GM23338 (cell line): ENCODE data around the gene UGT2B15. TPM values are rescaled to one million over a fixed set of nuclear protein-coding genes. Genes with fewer than 3 reads are reported as not detected.

Source experiments
- ATAC-seq: fragments of 200-7000 bp; cut with Tn5 transposase; 3 replicates; pipeline ENCODE4 v1.9.1; 2020
- DNase-seq: peaks from one replicate; pipeline ENCODE4 v3.0.0-alpha.2; 2015; ENCODE audit warnings: low spot score
- H2AFZ ChIP-seq: fragments of 200-600 bp; sonication (generic); 2 replicates; pipeline ENCODE4 v1.8.0; 2016; ENCODE audit warnings: antibody characterized with exemption, mild to moderate bottlenecking, moderate library complexity
- H3F3A ChIP-seq: fragments of 200-600 bp; sonication (generic); replicated peaks from 2 replicates; pipeline ENCODE4 v1.8.0; 2017; ENCODE audit warnings: antibody characterized with exemption, mixed run types, low read depth
- H3K27ac ChIP-seq: fragments of 200-600 bp; sonication (generic); 2 replicates; pipeline ENCODE4 v1.6.1; 2016; ENCODE audit warnings: low read depth
- H3K27me3 ChIP-seq: fragments of 200-600 bp; sonication (generic); 2 replicates; pipeline ENCODE4 v1.8.0; 2016; ENCODE audit warnings: mild to moderate bottlenecking, mixed run types, moderate library complexity; ENCODE audit not compliant: insufficient read depth
- H3K36me3 ChIP-seq: fragments of 200-600 bp; sonication (generic); 2 replicates; pipeline ENCODE4 v1.8.0; 2016; ENCODE audit warnings: mild to moderate bottlenecking; ENCODE audit not compliant: insufficient read depth
- H3K4me1 ChIP-seq: fragments of 200-600 bp; sonication (generic); 2 replicates; pipeline ENCODE4 v1.8.0; 2016; ENCODE audit warnings: mild to moderate bottlenecking, moderate library complexity; ENCODE audit not compliant: insufficient read depth
- H3K4me2 ChIP-seq: fragments of 200-600 bp; sonication (generic); 2 replicates; pipeline ENCODE4 v1.7.1; 2017; ENCODE audit warnings: mixed run types
- H3K4me3 ChIP-seq: fragments of 200-600 bp; sonication (generic); 2 replicates; pipeline ENCODE4 v1.6.1; 2016; ENCODE audit warnings: mixed run types
- H3K79me2 ChIP-seq: fragments of 200-600 bp; sonication (generic); replicated peaks from 2 replicates; pipeline ENCODE4 v1.8.0; 2017; ENCODE audit warnings: mild to moderate bottlenecking; ENCODE audit not compliant: insufficient read depth
- H3K9me2 ChIP-seq: fragments of 200-600 bp; sonication (generic); 2 replicates; pipeline ENCODE4 v1.8.0; 2017; ENCODE audit not compliant: insufficient read depth
- H4K20me1 ChIP-seq: fragments of 200-600 bp; sonication (generic); replicated peaks from 2 replicates; pipeline ENCODE4 v1.8.0; 2017; ENCODE audit warnings: mild to moderate bottlenecking; ENCODE audit not compliant: insufficient read depth
- H3K27ac Mint-ChIP-seq: 2 replicates; pipeline ENCODE4 v1.8.0; 2020; ENCODE audit warnings: inconsistent platforms, mild to moderate bottlenecking, moderate library complexity, mixed read lengths
- H3K27me3 Mint-ChIP-seq: 3 replicates; pipeline ENCODE4 v1.8.0; 2022; ENCODE audit warnings: low read depth, mild to moderate bottlenecking, moderate library complexity, mixed read lengths, inconsistent platforms; ENCODE audit not compliant: insufficient read depth, poor library complexity
- H3K36me3 Mint-ChIP-seq: 3 replicates; pipeline ENCODE4 v1.8.0; 2021; ENCODE audit warnings: low read depth, mild to moderate bottlenecking, inconsistent platforms, moderate library complexity, mixed read lengths
- H3K4me1 Mint-ChIP-seq: 3 replicates; pipeline ENCODE4 v1.8.0; 2020; ENCODE audit warnings: mild to moderate bottlenecking, inconsistent platforms, mixed read lengths
- H3K4me3 Mint-ChIP-seq: 3 replicates; pipeline ENCODE4 v1.8.0; 2021; ENCODE audit warnings: moderate library complexity, mild to moderate bottlenecking, inconsistent platforms, mixed read lengths
- H3K9me3 Mint-ChIP-seq: 3 replicates; pipeline ENCODE4 v1.8.0; 2020; ENCODE audit warnings: moderate library complexity, mild to moderate bottlenecking, inconsistent platforms, mixed read lengths
- CREB1 ChIP-seq: fragments of 250-450 bp; sonication (Bioruptor Pico); IDR thresholded peaks from 2 replicates; pipeline ENCODE4 v1.5.0; 2020; ENCODE audit warnings: low read depth, mild to moderate bottlenecking, moderate library complexity
- EZH2 ChIP-seq: fragments of 200-600 bp; sonication (generic); IDR thresholded peaks from one replicate; pipeline ENCODE4 v1.8.0; 2017; ENCODE audit warnings: antibody characterized with exemption, mild to moderate bottlenecking, low read depth; ENCODE audit not compliant: unreplicated experiment
- EZH2phosphoT487 ChIP-seq: fragments of 200-600 bp; sonication (generic); IDR thresholded peaks from one replicate; pipeline ENCODE4 v1.8.1; 2018; ENCODE audit warnings: antibody characterized with exemption; ENCODE audit not compliant: unreplicated experiment
- JUNB ChIP-seq: IDR thresholded peaks from one replicate; pipeline ENCODE4 v1.6.1; 2016; ENCODE audit warnings: antibody characterized with exemption; ENCODE audit not compliant: unreplicated experiment
- NANOG ChIP-seq: IDR thresholded peaks from 2 replicates; pipeline ENCODE4 v1.6.1; 2016; ENCODE audit warnings: antibody characterized with exemption, borderline replicate concordance
- POLR2AphosphoS5 ChIP-seq: IDR thresholded peaks from 2 replicates; pipeline ENCODE4 v1.6.1; 2016; ENCODE audit warnings: antibody characterized with exemption, low read depth
- STAT1 ChIP-seq: IDR thresholded peaks from one replicate; pipeline ENCODE4 v1.6.1; 2016; ENCODE audit warnings: antibody characterized with exemption; ENCODE audit not compliant: unreplicated experiment
- ZNF114 ChIP-seq: fragments of 250-450 bp; sonication (Bioruptor Pico); IDR thresholded peaks from 2 replicates; pipeline ENCODE4 v1.5.0; 2020; ENCODE audit warnings: mild to moderate bottlenecking, moderate library complexity
- ZNF331 ChIP-seq: fragments of 250-450 bp; sonication (Bioruptor Pico); IDR thresholded peaks from 2 replicates; pipeline ENCODE4 v1.5.0; 2020; ENCODE audit warnings: low read depth, mild to moderate bottlenecking, moderate library complexity
- polyA plus RNA-seq: library from polyadenylated mRNA; unstranded; fragments of >200 nt; fragmentation: Nextera tagmentation; extraction: Ambion mirVana; gene quantifications from 2 replicates; pipeline ENCODE4 v1.2.1, GENCODE V29; 2016
- total RNA-seq: library from RNA; depleted of rRNA; stranded (reverse); fragments of >200 nt; shearing (Covaris generic); gene quantifications from 2 replicates; pipeline ENCODE4 v1.2.3, GENCODE V29; 2014
- TF ChIP-seq, protein P1 (sequence below): fragments of 250-450 bp; sonication (Bioruptor Pico); IDR thresholded peaks from 2 replicates; pipeline ENCODE4 v1.5.0; 2020; ENCODE audit warnings: mild to moderate bottlenecking, moderate library complexity
- TF ChIP-seq, protein P2 (sequence below): IDR thresholded peaks from 2 replicates; pipeline ENCODE4 v1.6.1; 2016; ENCODE audit warnings: antibody characterized with exemption
- TF ChIP-seq, protein P3 (sequence below): IDR thresholded peaks from one replicate; pipeline ENCODE4 v1.6.1; 2018; ENCODE audit warnings: antibody characterized with exemption; ENCODE audit not compliant: unreplicated experiment
- TF ChIP-seq, protein P4 (sequence below), 2 experiments: fragments of 200-600 bp in 1 of 2; sonication (generic) in 1 of 2; conservative IDR thresholded peaks; 2 replicates each; pipeline versions ENCODE4 v1.5.1 to v1.6.1; 2016 to 2017; ENCODE audit warnings: antibody characterized with exemption in 2 of 2, low read depth in 2 of 2, mild to moderate bottlenecking in 2 of 2, moderate library complexity in 1 of 2

The UGT2B15 gene
- total and polyA plus RNA-seq, 2 experiments from 2014 or later, result not detected

DNA sequence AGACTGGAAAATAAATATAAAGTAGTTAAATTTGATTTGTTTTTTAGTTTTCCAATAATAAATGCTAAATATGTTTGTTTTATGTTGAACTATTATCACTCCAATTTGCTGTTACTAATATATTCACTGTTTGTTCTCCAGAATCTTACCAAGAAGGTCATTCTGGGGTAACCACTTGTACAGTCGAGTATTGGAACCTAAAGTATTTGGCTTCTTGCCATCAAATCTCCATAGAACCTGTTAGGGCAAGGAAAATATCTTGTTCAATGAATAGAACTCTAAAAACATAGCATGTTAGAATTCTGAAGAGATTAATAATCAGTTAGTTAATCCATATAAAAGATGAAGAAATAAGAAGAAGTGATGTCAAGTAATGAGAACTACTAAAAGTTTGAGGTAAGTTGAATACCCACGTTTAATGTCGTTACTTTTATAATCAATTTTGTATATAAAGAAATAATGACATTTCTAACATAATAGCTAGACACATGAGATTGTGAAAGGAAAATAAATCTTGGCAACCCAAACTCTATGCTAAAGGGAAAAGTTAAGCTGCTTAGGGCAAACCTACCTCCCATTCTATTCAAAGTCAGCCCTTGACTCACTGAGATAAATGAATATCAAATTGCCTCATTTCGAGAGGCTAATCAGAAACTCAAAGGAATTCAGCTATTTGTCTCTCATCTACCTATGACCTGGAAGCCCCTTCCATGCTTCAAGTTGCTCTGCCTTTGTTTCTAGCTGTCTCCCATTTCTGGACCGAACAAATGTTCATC, 15.3 kb downstream of the UGT2B15 start:
- Histone ChIP-seq H3K4me2 (no peak overlapping the region), H3F3A (no peaks in the 10 kb centered on the region), H3K4me1 (peaks cover 29% of the 10 kb centered on the region), H3K27ac (no peak overlapping the region), H3K9me2 (no peaks in the 10 kb centered on the region; the same call in 1 of the 2 replicates), H3K79me2 (no peaks in the 10 kb centered on the region), H3K4me3 (no peak overlapping the region), H2AFZ (no peak overlapping the region), H4K20me1 (no peaks in the 10 kb centered on the region), H3K27me3 (no peaks in the 10 kb centered on the region), H3K36me3 (no peaks in the 10 kb centered on the region)
- H3K36me3 Mint-ChIP-seq, result peaks cover 9% of the 10 kb centered on the region; the same call in 2 of the 3 replicates
- no peak for TF ChIP-seq ZNF114 (CRISPR knock-in tag)
- TF ChIP-seq, protein P1, sequence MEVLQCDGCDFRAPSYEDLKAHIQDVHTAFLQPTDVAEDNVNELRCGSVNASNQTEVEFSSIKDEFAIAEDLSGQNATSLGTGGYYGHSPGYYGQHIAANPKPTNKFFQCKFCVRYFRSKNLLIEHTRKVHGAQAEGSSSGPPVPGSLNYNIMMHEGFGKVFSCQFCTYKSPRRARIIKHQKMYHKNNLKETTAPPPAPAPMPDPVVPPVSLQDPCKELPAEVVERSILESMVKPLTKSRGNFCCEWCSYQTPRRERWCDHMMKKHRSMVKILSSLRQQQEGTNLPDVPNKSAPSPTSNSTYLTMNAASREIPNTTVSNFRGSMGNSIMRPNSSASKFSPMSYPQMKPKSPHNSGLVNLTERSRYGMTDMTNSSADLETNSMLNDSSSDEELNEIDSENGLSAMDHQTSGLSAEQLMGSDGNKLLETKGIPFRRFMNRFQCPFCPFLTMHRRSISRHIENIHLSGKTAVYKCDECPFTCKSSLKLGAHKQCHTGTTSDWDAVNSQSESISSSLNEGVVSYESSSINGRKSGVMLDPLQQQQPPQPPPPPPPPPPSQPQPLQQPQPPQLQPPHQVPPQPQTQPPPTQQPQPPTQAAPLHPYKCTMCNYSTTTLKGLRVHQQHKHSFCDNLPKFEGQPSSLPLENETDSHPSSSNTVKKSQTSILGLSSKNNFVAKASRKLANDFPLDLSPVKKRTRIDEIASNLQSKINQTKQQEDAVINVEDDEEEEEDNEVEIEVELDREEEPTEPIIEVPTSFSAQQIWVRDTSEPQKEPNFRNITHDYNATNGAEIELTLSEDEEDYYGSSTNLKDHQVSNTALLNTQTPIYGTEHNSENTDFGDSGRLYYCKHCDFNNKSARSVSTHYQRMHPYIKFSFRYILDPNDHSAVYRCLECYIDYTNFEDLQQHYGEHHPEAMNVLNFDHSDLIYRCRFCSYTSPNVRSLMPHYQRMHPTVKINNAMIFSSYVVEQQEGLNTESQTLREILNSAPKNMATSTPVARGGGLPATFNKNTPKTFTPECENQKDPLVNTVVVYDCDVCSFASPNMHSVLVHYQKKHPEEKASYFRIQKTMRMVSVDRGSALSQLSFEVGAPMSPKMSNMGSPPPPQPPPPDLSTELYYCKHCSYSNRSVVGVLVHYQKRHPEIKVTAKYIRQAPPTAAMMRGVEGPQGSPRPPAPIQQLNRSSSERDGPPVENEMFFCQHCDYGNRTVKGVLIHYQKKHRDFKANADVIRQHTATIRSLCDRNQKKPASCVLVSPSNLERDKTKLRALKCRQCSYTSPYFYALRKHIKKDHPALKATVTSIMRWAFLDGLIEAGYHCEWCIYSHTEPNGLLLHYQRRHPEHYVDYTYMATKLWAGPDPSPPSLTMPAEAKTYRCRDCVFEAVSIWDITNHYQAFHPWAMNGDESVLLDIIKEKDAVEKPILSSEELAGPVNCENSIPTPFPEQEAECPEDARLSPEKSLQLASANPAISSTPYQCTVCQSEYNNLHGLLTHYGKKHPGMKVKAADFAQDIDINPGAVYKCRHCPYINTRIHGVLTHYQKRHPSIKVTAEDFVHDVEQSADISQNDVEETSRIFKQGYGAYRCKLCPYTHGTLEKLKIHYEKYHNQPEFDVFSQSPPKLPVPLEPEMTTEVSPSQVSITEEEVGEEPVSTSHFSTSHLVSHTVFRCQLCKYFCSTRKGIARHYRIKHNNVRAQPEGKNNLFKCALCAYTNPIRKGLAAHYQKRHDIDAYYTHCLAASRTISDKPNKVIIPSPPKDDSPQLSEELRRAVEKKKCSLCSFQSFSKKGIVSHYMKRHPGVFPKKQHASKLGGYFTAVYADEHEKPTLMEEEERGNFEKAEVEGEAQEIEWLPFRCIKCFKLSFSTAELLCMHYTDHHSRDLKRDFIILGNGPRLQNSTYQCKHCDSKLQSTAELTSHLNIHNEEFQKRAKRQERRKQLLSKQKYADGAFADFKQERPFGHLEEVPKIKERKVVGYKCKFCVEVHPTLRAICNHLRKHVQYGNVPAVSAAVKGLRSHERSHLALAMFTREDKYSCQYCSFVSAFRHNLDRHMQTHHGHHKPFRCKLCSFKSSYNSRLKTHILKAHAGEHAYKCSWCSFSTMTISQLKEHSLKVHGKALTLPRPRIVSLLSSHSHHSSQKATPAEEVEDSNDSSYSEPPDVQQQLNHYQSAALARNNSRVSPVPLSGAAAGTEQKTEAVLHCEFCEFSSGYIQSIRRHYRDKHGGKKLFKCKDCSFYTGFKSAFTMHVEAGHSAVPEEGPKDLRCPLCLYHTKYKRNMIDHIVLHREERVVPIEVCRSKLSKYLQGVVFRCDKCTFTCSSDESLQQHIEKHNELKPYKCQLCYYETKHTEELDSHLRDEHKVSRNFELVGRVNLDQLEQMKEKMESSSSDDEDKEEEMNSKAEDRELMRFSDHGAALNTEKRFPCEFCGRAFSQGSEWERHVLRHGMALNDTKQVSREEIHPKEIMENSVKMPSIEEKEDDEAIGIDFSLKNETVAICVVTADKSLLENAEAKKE, result no peak
- TF ChIP-seq, protein P2, sequence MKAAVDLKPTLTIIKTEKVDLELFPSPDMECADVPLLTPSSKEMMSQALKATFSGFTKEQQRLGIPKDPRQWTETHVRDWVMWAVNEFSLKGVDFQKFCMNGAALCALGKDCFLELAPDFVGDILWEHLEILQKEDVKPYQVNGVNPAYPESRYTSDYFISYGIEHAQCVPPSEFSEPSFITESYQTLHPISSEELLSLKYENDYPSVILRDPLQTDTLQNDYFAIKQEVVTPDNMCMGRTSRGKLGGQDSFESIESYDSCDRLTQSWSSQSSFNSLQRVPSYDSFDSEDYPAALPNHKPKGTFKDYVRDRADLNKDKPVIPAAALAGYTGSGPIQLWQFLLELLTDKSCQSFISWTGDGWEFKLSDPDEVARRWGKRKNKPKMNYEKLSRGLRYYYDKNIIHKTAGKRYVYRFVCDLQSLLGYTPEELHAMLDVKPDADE, result no peak
- no peak for TF ChIP-seq POLR2AphosphoS5
- TF ChIP-seq, protein P3, sequence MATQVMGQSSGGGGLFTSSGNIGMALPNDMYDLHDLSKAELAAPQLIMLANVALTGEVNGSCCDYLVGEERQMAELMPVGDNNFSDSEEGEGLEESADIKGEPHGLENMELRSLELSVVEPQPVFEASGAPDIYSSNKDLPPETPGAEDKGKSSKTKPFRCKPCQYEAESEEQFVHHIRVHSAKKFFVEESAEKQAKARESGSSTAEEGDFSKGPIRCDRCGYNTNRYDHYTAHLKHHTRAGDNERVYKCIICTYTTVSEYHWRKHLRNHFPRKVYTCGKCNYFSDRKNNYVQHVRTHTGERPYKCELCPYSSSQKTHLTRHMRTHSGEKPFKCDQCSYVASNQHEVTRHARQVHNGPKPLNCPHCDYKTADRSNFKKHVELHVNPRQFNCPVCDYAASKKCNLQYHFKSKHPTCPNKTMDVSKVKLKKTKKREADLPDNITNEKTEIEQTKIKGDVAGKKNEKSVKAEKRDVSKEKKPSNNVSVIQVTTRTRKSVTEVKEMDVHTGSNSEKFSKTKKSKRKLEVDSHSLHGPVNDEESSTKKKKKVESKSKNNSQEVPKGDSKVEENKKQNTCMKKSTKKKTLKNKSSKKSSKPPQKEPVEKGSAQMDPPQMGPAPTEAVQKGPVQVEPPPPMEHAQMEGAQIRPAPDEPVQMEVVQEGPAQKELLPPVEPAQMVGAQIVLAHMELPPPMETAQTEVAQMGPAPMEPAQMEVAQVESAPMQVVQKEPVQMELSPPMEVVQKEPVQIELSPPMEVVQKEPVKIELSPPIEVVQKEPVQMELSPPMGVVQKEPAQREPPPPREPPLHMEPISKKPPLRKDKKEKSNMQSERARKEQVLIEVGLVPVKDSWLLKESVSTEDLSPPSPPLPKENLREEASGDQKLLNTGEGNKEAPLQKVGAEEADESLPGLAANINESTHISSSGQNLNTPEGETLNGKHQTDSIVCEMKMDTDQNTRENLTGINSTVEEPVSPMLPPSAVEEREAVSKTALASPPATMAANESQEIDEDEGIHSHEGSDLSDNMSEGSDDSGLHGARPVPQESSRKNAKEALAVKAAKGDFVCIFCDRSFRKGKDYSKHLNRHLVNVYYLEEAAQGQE, result no peak
- no peak for TF ChIP-seq STAT1
- no peak for TF ChIP-seq JUNB
- TF ChIP-seq NANOG, result no peak
- TF ChIP-seq ZNF331, result no peak
- no peak for TF ChIP-seq EZH2
- TF ChIP-seq CREB1 (CRISPR knock-in tag), result no peak
- no peak for TF ChIP-seq EZH2phosphoT487
- TF ChIP-seq, protein P4, sequence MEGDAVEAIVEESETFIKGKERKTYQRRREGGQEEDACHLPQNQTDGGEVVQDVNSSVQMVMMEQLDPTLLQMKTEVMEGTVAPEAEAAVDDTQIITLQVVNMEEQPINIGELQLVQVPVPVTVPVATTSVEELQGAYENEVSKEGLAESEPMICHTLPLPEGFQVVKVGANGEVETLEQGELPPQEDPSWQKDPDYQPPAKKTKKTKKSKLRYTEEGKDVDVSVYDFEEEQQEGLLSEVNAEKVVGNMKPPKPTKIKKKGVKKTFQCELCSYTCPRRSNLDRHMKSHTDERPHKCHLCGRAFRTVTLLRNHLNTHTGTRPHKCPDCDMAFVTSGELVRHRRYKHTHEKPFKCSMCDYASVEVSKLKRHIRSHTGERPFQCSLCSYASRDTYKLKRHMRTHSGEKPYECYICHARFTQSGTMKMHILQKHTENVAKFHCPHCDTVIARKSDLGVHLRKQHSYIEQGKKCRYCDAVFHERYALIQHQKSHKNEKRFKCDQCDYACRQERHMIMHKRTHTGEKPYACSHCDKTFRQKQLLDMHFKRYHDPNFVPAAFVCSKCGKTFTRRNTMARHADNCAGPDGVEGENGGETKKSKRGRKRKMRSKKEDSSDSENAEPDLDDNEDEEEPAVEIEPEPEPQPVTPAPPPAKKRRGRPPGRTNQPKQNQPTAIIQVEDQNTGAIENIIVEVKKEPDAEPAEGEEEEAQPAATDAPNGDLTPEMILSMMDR (conservative IDR thresholded peaks at IDR 0.05; ENCODE audit: low read depth in 2 of 2), result no peak
- no peak overlapping the region for H3K4me3 Mint-ChIP-seq
- no peak overlapping the region for H3K27ac Mint-ChIP-seq
- peaks cover 5% of the 10 kb centered on the region; the same call in 2 of the 3 replicates for H3K9me3 Mint-ChIP-seq
- no peak for ATAC-seq
- peaks cover 19% of the 10 kb centered on the region for H3K4me1 Mint-ChIP-seq
- H3K27me3 Mint-ChIP-seq, result no peaks in the 10 kb centered on the region
- no peak for DNase-seq
